HFFc6 (cell line): ENCODE measurements around the gene TEAD3. TPM values are rescaled to one million over a fixed set of nuclear protein-coding genes. Genes with fewer than 3 reads are reported as not detected.

ENCODE experiments used
- DNase-seq: peaks from one replicate; pipeline ENCODE4 v3.0.0-alpha.2; 2018
- H3K27ac Mint-ChIP-seq: 2 replicates; pipeline ENCODE4 v1.8.0; 2020; ENCODE audit warnings: mild to moderate bottlenecking, mixed read lengths
- H3K27me3 Mint-ChIP-seq: 2 replicates; pipeline ENCODE4 v1.8.0; 2021; ENCODE audit warnings: mild to moderate bottlenecking, moderate library complexity, mixed read lengths; ENCODE audit not compliant: insufficient read depth
- H3K36me3 Mint-ChIP-seq: 2 replicates; pipeline ENCODE4 v1.8.0; 2021; ENCODE audit warnings: low read depth, mixed read lengths
- H3K4me1 Mint-ChIP-seq: 2 replicates; pipeline ENCODE4 v1.8.0; 2020; ENCODE audit warnings: low read depth, mixed read lengths
- H3K4me3 Mint-ChIP-seq: 2 replicates; pipeline ENCODE4 v1.8.0; 2020; ENCODE audit warnings: mild to moderate bottlenecking, moderate library complexity, mixed read lengths
- H3K9me3 Mint-ChIP-seq: 2 replicates; pipeline ENCODE4 v1.8.0; 2020; ENCODE audit warnings: mild to moderate bottlenecking, mixed read lengths
- CTCF ChIP-seq: fragments of 200-600 bp; sonication (generic); IDR thresholded peaks from 2 replicates; pipeline ENCODE4 v1.5.0; 2021; ENCODE audit warnings: antibody characterized with exemption, mild to moderate bottlenecking
- total RNA-seq, 6 experiments: library from RNA; stranded (reverse); fragmentation: NEBNext Ultra II Directional; extraction: Animal tissue kit (Norgen Biotek cat#: 25700); gene quantifications; 2 replicates in 1 of 6; 3 replicates in 5 of 6; pipeline ENCODE4 v1.2.3, GENCODE V29; 2021

TEAD3 gene
- total RNA-seq, 6 experiments from 2014 or later, result 34.2 to 39.5 (median 36.5) TPM

DNA sequence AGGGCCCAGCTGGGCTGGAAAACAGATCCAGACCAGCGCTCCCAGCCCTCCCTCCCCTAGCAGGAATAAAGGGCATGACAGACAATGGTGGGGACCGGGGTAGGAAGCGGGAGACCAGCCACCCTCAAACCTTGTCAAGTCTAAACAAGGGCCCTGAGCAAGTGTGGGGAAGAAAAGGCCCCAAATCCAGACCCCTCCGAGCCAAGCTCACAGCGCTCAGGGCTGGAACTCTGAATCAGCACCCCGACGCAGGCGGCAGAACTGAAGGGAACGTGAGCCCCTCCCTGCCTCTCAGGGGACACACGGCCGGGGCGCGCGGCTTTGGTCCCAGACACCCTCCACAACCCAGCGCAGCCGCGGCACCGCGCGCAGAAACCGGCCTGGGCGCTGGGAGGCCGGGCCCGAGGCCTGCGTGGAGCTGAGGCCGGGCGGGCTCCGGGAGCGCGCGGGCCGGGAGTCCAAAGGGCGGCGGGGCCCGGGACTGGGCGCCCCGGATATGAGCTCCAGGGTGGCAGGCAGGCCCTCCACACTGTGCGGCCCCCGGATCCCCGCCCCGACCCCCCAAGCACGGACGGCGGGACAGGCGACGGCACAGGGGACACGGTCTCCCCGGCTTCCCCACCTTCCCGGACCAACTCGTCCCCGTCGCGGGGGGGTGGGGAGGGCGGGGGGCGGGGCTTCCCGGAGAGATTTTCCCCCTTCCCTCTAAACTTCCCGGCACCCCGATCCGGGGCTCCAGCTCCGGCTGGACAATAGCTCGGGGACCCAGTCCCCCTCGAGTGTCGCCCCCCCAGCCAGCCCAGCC, 641 bp downstream of the TEAD3 start:
- no peak for TF ChIP-seq CTCF
- Mint-ChIP-seq H3K27ac (peak overlapping the region; percentile 86), H3K4me1 (peaks cover 59% of the 10 kb centered on the region), H3K36me3 (no peaks in the 10 kb centered on the region), H3K9me3 (no peaks in the 10 kb centered on the region), H3K4me3 (peak overlapping the region; percentile 92), H3K27me3 (peaks cover 3% of the 10 kb centered on the region)
- DNase-seq, result no peak

DNA sequence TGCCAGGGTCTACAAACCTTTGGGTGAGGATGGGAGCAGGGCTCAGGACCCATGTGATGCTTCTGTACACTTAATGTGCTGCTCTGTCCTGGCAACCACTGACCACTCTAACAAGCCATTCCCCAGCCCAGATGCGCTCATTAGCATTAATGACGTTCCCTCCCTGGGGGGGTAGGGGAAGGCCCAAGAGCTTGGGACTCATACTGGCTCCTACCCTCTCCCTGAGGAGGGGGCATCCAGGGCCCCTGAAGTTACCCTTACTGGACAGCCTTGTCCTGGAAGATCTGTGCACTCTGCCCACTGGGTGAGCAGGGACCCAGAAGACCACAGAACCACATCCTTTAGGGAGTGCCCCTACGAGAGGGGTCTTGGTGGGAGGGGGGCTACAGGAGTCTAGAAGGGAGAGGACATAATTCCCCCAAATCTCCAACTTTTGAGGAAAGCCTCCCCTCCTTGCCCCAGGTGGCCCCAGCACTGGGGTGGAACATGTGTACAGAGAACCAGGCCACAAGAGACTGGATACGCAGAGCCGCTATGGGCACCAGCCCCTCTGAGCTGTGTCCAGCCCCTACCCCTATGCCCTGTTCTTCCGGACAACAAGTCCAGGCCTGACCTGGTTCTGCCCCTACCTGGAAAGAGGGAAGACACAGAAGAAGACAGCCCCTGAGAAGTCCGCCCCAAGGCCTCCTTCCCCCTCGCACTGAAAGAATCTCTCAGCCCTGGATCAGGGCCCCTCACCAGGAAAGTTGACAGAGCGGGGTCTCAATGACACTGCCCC, 1.4 kb downstream of the TEAD3 start:
- peaks cover 3% of the 10 kb centered on the region for H3K27me3 Mint-ChIP-seq
- peaks cover 59% of the 10 kb centered on the region for H3K4me1 Mint-ChIP-seq
- TF ChIP-seq CTCF, result no peak
- H3K36me3 Mint-ChIP-seq, result no peaks in the 10 kb centered on the region
- DNase-seq, result no peak
- H3K4me3 Mint-ChIP-seq, result peak overlapping the region; percentile 92
- H3K27ac Mint-ChIP-seq, result peak overlapping the region; percentile 86
- no peaks in the 10 kb centered on the region for H3K9me3 Mint-ChIP-seq

GRCh38 chr6:35494161-35494563, 2.7 kb downstream of the TEAD3 start:
- Mint-ChIP-seq H3K4me1 (peaks cover 62% of the 10 kb centered on the region), H3K36me3 (no peaks in the 10 kb centered on the region), H3K27me3 (peaks cover 3% of the 10 kb centered on the region), H3K4me3 (peak overlapping the region; percentile 40), H3K27ac (peak overlapping the region; percentile 68), H3K9me3 (no peaks in the 10 kb centered on the region)
- peak; percentile 44 for DNase-seq
- TF ChIP-seq CTCF, result no peak

DNA sequence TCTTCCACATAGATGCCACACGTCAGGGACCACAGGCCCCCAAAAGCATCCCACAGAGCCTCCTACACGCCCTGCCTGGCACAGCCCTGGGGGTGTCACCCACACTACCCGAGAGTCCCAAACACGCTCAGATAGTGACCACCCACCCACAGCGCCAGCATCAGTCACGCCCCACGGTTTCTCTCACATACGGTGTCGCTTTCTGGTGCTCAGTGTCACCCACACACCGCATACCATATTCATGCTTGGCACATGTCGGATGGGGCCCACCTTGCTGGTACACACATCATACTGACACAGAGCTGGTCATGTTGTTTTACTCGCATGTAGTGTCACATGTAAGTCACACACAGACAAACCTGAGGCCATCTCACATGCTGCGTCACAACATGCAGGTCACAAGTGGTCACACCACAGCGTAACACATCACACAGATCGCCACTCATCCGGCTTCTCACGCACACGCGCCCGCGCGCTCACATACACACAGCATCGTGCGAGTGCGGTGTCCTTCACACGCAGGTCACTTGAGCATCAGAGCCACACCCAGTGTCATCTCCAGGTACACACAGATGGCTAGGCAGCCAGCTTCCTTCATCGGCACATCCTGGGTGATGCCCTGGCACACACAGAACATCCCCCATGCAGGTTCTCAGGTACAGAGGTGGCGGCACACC, 3.4 kb downstream of the TEAD3 start:
- Mint-ChIP-seq H3K4me1 (peaks cover 63% of the 10 kb centered on the region), H3K27me3 (peaks cover 2% of the 10 kb centered on the region), H3K27ac (peak overlapping the region; percentile 68), H3K4me3 (peak overlapping the region; percentile 40), H3K9me3 (no peaks in the 10 kb centered on the region), H3K36me3 (no peaks in the 10 kb centered on the region)
- no peak for TF ChIP-seq CTCF
- DNase-seq, result no peak

DNA sequence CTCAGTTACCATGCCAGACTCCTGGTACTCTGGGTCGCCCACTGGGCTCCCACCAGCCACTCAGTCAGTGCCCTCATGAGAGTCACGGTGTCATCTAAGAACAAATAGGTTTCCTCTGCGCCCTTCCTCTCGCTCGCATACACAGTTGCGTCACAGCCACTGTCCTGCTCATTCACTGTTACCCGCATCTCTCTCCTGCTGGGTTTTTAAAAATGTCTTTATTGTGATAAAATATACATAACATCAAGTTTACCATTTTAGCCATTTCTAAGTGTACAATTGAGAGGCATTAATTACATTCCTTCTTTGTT, 4.0 kb downstream of the TEAD3 start:
- Mint-ChIP-seq H3K9me3 (no peaks in the 10 kb centered on the region), H3K27me3 (no peaks in the 10 kb centered on the region; the same call in 1 of the 2 replicates), H3K4me1 (peaks cover 63% of the 10 kb centered on the region), H3K4me3 (no peak overlapping the region), H3K27ac (peak overlapping the region; percentile 68), H3K36me3 (no peaks in the 10 kb centered on the region)
- TF ChIP-seq CTCF, result no peak
- DNase-seq, result no peak
